GM12875 (cell line): ENCODE results near the gene CDH4.

Experiments
- H3K4me3 ChIP-seq: one replicate; pipeline ENCODE4 v1.5.1; 2011; ENCODE audit warnings: low read depth, low read length, control low read depth
- TF ChIP-seq, protein P1 (sequence below): IDR thresholded peaks from 2 replicates; pipeline ENCODE4 v1.5.1; 2011; ENCODE audit warnings: low read depth, mild to moderate bottlenecking, control low read depth, inconsistent platforms, low read length, moderate library complexity, borderline replicate concordance; ENCODE audit not compliant: insufficient read depth

CDH4 gene

DNA sequence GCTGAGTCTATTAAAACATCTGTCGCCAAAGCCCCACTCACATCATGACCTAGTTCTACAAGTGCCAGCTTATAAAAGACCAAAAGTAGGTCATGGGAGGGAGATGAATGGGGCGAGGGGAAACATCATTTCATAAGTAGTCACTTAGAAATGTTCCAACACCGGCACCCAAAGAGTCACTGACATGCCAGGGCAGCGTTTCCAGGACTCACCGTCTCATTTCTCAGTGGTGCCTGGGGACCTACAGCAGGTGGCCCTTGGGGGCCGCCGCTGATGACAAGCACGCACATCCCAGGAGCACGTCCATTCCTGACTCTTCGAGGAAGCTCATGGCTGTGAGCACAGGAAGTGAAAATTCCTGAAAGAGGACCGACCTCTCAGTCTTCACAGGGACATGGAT, 260.4 kb downstream of the CDH4 start:
- TF ChIP-seq, protein P1, sequence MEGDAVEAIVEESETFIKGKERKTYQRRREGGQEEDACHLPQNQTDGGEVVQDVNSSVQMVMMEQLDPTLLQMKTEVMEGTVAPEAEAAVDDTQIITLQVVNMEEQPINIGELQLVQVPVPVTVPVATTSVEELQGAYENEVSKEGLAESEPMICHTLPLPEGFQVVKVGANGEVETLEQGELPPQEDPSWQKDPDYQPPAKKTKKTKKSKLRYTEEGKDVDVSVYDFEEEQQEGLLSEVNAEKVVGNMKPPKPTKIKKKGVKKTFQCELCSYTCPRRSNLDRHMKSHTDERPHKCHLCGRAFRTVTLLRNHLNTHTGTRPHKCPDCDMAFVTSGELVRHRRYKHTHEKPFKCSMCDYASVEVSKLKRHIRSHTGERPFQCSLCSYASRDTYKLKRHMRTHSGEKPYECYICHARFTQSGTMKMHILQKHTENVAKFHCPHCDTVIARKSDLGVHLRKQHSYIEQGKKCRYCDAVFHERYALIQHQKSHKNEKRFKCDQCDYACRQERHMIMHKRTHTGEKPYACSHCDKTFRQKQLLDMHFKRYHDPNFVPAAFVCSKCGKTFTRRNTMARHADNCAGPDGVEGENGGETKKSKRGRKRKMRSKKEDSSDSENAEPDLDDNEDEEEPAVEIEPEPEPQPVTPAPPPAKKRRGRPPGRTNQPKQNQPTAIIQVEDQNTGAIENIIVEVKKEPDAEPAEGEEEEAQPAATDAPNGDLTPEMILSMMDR: no peak
- no peak overlapping the region for H3K4me3 ChIP-seq

DNA sequence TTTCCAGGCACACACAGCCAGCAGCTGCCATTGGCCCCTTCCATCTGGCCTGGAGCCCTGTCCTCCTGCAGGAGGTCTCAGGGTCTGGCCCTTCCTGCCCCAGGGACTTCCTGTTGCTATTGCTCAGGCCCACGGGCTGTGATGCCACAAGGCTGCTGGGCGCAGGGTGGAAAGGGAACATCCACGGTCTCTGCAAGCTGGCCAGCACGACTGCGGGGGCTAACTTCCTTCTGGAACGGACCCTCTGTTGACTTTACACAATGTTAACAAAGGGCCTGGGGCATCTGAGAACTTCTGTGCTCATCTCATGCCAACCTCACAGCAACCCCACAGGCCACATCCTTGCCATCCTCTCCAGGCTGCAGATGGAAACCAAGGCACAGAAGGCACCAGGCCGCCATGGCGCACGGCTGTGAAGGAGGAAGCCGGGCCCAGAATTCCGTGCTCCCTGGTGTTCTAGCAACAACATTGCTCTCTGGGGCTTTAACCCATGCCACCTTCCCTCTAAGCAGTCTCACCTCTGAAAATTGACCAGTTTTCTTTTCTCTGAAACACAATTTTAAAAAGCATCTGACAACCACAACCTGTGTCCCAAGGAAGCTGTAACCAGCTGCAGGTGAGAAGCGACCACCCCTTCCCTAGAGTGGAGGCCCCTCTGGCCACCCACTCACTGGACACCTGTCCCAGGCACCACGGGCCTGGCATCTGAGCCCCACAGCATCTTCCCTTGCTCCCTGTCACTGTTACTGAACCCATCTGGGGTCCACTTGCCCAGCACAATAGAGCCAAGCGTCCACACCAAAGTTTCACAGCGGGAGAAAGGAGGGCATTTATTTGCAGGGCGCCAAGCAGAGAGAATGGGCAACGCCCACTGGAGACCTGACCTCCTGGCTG, 261.3 kb downstream of the CDH4 start:
- no peak overlapping the region for H3K4me3 ChIP-seq
- TF ChIP-seq, protein P1: no peak

DNA sequence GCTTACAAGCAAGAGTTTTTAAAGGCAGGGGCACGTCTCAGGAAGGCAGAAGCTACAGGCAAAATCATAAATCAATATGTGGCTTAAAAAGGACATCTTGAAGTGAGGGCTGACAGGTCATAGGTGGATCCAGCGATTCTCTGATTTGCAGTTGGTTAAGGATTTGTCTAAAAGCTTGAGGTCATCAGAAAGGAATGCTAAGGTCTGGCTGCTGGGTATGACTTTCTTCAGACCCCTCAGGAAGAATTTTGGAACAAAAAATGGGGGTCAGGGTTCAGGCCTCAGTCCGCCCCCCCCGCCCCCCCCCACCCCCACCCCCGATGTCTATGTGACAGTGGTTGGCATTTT, 261.9 kb downstream of the CDH4 start:
- no peak overlapping the region for H3K4me3 ChIP-seq
- TF ChIP-seq, protein P1: no peak

DNA sequence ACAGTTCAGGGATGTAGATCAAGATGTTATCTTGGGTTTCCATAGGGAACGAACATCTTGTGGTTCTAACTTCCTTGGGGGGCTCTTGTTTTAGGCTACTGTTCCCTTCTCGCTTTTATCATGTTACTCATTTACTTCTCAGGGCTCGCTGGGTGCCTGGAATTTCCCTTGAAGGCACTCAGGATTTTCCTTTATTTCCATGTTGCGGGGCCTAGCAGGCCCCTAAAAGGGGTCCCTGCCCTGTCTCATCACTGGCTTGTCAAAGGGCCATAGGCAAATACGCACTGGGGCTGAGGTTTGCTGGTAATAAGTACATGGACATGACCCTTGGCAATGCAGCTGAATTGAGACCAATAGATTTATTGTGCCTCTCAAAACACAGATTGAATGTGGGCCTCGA, 262.3 kb downstream of the CDH4 start:
- TF ChIP-seq, protein P1: no peak
- no peak overlapping the region for H3K4me3 ChIP-seq

DNA sequence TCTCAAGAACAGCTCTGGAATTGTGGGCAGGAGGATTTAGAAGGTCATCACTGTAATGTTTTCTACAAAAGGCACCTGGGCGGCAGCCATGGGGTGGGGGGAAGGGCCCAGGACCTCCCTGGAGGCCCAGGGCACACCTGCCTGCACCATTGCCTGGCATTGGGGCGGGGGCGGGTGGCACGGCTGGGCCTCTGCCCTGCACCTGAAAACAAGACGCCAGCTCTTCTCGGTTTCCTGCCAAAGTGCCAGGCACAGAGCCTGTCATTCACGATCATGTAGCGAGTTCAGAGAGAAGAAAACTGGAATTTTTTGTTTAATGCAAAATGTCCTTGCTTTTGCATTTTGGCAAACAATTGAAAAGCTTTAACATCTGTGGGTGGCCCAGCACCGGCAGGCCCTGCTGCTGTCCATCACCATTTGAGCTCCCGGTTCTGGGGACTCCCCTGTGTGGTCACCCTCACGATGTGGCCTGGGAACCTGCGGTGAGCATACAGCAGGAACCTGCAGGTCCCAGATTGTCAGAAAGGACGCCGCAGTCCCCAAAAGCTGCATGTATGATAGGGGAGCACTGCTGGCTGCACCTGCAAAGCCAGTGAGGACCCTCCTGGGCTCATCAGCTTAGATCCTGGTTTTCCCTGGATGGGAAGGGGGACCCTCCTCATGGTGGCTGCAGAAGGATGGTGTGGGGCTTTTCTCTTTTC, 262.9 kb downstream of the CDH4 start:
- TF ChIP-seq, protein P1: no peak
- H3K4me3 ChIP-seq: no peak overlapping the region

DNA sequence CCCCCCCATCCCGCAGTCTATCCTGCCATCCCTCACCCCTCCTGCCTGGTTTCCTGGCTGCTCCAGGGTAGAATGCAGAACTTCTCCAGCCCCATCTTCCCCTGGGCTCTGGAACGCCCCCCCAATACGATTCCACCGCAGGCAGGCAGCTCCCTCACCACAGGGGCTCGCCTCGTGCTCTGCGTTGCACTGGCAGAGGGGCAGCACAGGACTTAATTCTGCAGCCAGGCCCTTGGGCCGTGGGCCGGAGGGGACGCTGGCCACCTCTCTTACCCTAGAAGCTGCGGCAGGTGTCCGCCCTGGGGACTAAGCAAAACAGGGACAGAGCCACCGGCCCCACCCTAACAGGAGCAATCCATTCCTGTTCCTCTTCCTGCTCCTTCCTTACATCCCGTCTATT, 263.9 kb downstream of the CDH4 start:
- TF ChIP-seq, protein P1: no peak
- no peak overlapping the region for H3K4me3 ChIP-seq
